ENCODE measurements around the gene LAPTM5.

- no peak for TF ChIP-seq POLR2A (IDR thresholded peaks at IDR 0.05; ENCODE audit: low read depth, low read length)
- TF ChIP-seq POLR2AphosphoS5 (IDR thresholded peaks at IDR 0.05; ENCODE audit: low read depth, low read length) = no peak
These were observed 35.6 kb downstream of the LAPTM5 start for GRCh38 chr1:30721812-30722537.
